ENCODE results near the gene SHB. TPM values are rescaled to one million over a fixed set of nuclear protein-coding genes. Genes with fewer than 3 reads are reported as not detected.

SHB gene
- total and polyA plus RNA-seq, 2 donors = 10.4 to 17.1 TPM

GRCh38 chr9:37921168-37921510 lies 147.9 kb downstream of the SHB start:
- no peak overlapping the region for H3K27ac ChIP-seq (ENCODE audit: low read depth)
- DNase-seq (ENCODE audit: extremely low spot score) = no peak
- WGBS = 88% methylated on average over 7 of the region's 7 CpGs

DNA sequence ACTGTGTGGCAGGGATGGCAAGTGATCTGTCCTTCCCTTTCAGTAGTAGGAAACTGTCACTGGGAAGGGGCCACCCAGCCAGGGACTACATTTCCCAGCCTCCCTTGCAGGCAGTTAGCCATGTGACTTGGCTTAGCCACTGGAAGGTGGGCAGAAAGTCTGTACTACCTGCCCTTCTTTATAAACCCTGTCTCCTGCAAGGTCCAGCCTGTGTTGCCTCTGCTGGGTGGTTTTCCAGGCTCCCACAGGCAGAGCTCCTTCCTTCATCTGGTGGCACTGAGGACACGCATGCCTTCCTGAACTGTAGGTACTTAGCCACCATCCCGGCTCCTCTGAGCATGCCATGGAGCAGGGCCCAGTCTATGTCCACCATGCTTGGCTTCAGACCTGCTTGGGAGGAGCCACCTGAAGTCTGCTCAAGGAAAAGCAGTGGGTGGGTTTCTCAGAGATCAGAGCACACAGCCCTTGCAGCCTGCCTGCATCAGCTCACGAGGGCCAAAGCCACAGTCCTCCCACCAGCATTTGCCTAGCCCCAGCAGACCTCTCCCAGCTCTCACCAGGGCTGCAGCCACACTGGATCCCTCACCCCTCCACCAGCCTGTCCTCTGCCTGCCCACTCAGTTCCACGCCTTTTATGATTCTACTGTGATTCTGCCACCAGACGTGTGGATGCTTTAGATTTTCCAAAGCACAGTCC lies 148.4 kb downstream of the SHB start:
- WGBS = 91% methylated on average over 5 of the region's 5 CpGs
- Histone ChIP-seq H3K4me1 (ENCODE audit: insufficient read depth) (no peaks in the 10 kb centered on the region), H3K36me3 (ENCODE audit: insufficient read depth) (no peaks in the 10 kb centered on the region), H3K27ac (ENCODE audit: low read depth) (no peak overlapping the region), H3K4me3 (ENCODE audit: low read depth, low read length) (no peak overlapping the region)
- DNase-seq (ENCODE audit: extremely low spot score) = no peak

More at GRCh38 chr9:37921168-37921510, 147.9 kb downstream of the SHB start:
- no peaks in the 10 kb centered on the region for H3K4me1 ChIP-seq (ENCODE audit: insufficient read depth)
- H3K36me3 ChIP-seq (ENCODE audit: insufficient read depth) = no peaks in the 10 kb centered on the region
- no peak overlapping the region for H3K4me3 ChIP-seq (ENCODE audit: low read depth, low read length)

GRCh38 chr9:37919956-37920335 lies 149.1 kb downstream of the SHB start:
- Histone ChIP-seq H3K36me3 (ENCODE audit: insufficient read depth) (no peaks in the 10 kb centered on the region), H3K4me3 (ENCODE audit: low read depth, low read length) (no peak overlapping the region), H3K27ac (ENCODE audit: low read depth) (no peak overlapping the region), H3K4me1 (ENCODE audit: insufficient read depth) (no peaks in the 10 kb centered on the region)
- no peak for DNase-seq (ENCODE audit: extremely low spot score)
- 84% methylated on average over 6 of the region's 6 CpGs for WGBS

DNA sequence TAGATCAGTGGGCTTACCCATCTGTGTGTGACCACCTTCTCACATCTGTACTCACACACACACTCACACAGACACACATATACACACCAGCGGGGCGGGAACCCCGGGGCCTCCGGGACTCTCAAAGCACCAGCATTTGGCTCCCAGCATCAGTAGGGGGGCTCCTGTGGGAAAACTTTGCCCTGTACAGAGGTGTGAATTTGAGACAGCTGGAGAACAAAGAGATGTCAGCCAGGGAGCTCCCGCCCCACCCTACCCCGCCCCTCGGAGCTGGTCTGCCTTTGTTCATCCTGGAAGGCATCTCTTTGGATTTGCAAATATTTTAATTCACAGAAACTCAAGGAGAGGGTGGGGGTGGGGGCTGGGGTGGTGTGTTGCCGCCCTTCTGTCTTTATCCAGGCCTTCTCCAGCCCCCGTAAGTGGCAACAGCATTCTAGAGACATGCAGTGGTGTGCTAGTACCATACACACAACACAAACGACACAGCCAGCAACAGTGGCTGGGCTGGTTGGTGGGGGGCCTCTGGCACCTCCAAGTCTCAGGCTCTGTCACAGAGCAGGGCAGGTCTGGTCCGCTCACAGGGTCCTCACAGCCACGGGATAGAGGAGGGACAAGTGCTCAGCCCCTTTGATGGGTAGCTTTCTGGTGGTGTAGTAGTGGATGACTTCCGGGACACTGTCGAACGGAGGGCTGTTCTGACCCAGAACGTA lies 149.6 kb downstream of the SHB start:
- Histone ChIP-seq H3K36me3 (ENCODE audit: insufficient read depth) (no peaks in the 10 kb centered on the region), H3K4me1 (ENCODE audit: insufficient read depth) (no peaks in the 10 kb centered on the region), H3K4me3 (ENCODE audit: low read depth, low read length) (no peak overlapping the region), H3K27ac (ENCODE audit: low read depth) (no peak overlapping the region)
- DNase-seq (ENCODE audit: extremely low spot score) = no peak
- WGBS = 79% methylated on average over 16 of the region's 16 CpGs

DNA sequence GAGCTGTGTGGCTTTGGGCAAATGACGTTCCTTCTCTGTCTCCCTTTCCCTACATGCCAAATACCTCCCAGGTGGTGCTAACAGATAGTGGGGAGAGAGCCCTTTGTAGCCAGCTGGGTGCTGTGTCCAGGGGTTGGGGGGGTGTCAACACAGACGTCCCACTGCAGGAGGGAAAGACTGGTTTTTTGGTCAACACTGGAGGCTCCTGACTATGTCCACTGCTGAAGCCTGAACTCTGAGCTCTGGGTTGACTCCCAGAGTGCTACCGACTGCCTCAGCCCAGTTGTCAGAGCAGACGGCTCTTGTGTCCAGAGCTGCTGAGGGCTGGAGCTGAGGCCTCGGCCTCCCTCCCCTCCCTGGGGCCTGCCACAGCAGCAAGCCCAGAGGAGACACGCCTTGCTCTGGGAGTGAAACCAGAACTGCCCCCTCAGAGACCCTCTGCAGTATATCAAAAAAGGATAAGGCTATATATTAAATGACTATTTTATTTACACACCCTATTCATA lies 150.3 kb downstream of the SHB start:
- no peak for DNase-seq (ENCODE audit: extremely low spot score)
- 73% methylated on average over 6 of the region's 6 CpGs for WGBS
- H3K27ac ChIP-seq (ENCODE audit: low read depth) = no peak overlapping the region
- H3K4me1 ChIP-seq (ENCODE audit: insufficient read depth) = no peaks in the 10 kb centered on the region
- H3K4me3 ChIP-seq (ENCODE audit: low read depth, low read length) = no peak overlapping the region
- H3K36me3 ChIP-seq (ENCODE audit: insufficient read depth) = no peaks in the 10 kb centered on the region

DNA sequence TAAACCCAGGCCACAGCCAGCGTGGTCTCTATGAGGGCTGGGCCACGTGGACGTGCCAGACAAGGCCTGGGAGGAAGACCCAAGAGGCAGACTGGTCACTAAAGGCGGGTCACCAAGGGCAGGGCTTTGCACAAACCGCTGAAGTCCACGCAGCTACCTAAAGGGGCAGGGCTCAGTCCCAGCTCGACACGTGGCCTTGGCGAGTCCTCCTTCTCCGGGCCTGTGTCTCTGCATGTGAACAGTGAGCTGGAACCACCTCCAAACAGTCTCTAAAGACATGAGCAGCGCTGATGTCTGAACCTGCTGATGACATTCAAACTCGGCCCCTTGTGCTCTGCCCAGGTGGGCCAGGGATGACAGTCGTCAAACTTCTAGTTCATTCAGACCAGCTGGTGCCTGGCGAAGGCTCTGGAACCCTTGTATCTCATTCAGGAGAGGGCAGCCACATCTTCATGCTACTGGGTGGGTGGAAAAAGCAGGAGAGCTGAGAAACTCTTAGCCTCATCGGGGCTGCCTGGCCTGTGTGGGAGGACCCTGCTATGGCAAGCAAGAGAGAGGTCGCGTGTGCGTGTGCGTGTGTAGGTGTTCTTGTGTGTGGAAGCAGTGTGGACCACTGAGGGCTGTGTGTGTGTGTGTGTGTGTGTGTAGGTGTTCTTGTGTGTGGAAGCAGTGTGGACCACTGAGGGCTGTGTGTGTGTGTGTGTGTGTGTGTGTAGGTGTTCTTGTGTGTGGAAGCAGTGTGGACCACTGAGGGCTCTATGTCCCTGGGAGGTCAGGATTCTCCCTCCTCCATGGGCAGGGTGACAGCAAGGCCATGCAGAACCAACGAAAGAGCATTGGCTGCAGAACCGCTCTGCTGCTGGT lies 151.0 kb downstream of the SHB start:
- WGBS = 76% methylated on average over 21 of the region's 21 CpGs
- no peaks in the 10 kb centered on the region for H3K36me3 ChIP-seq (ENCODE audit: insufficient read depth)
- DNase-seq (ENCODE audit: extremely low spot score) = no peak
- H3K4me1 ChIP-seq (ENCODE audit: insufficient read depth) = no peaks in the 10 kb centered on the region
- no peak overlapping the region for H3K4me3 ChIP-seq (ENCODE audit: low read depth, low read length)
- no peak overlapping the region for H3K27ac ChIP-seq (ENCODE audit: low read depth)

- H3K36me3 ChIP-seq (ENCODE audit: insufficient read depth) = no peaks in the 10 kb centered on the region
- no peak overlapping the region for H3K4me3 ChIP-seq (ENCODE audit: low read depth, low read length)
- no peak overlapping the region for H3K27ac ChIP-seq (ENCODE audit: low read depth)
- WGBS = 53% methylated on average over 8 of the region's 8 CpGs
- DNase-seq (ENCODE audit: extremely low spot score) = no peak
- no peaks in the 10 kb centered on the region for H3K4me1 ChIP-seq (ENCODE audit: insufficient read depth)
Observed at GRCh38 chr9:37917313-37917731, 151.7 kb downstream of the SHB start.

GRCh38 chr9:37916471-37917312 lies 152.3 kb downstream of the SHB start:
- DNase-seq (ENCODE audit: extremely low spot score) = no peak
- no peaks in the 10 kb centered on the region for H3K4me1 ChIP-seq (ENCODE audit: insufficient read depth)
- 74% methylated on average over 18 of the region's 18 CpGs for WGBS

GRCh38 chr9:37915911-37916470 lies 153.0 kb downstream of the SHB start:
- no peak overlapping the region for H3K4me3 ChIP-seq (ENCODE audit: low read depth, low read length)
- H3K27ac ChIP-seq (ENCODE audit: low read depth) = no peak overlapping the region
- no peak for DNase-seq (ENCODE audit: extremely low spot score)
- 87% methylated on average over 14 of the region's 14 CpGs for WGBS
- H3K4me1 ChIP-seq (ENCODE audit: insufficient read depth) = no peaks in the 10 kb centered on the region
- H3K36me3 ChIP-seq (ENCODE audit: insufficient read depth) = no peaks in the 10 kb centered on the region

More at GRCh38 chr9:37916471-37917312, 152.3 kb downstream of the SHB start:
- Histone ChIP-seq H3K36me3 (ENCODE audit: insufficient read depth) (no peaks in the 10 kb centered on the region), H3K4me3 (ENCODE audit: low read depth, low read length) (no peak overlapping the region), H3K27ac (ENCODE audit: low read depth) (no peak overlapping the region)

DNA sequence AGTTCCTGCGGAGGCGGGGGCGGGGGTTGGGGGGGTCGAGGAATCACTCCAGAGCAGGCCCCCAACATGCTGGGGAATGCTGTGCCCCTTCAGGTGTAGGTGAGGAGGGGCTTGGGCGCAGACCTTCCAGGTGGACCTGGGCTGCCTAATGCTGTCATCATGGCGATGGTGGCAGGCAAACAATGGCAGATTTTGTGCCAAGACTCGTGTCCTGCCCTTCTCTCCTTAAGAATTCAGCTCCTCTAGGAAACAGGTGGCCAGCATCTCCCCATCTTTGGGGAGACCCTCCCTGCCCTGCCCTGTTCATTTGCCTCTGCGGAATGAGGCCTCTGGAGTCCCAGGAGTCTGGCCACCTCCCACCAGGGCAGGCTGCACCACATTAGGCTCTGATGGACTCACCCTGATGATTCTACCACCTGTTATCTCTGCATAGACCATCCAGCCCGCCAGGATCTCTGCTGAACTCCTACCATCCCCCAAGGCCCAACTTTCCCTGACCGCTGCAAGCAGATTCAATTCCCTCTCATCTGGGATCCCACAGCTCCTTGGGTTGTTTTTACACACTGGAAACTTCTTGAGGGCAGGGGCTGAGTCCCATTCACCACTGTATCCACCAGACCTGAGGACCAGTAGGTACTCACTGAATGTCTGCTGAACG lies 154.2 kb downstream of the SHB start:
- 85% methylated on average over 11 of the region's 11 CpGs for WGBS
- no peaks in the 10 kb centered on the region for H3K36me3 ChIP-seq (ENCODE audit: insufficient read depth)
- no peak overlapping the region for H3K4me3 ChIP-seq (ENCODE audit: low read depth, low read length)
- no peak for DNase-seq (ENCODE audit: extremely low spot score)
- no peaks in the 10 kb centered on the region for H3K4me1 ChIP-seq (ENCODE audit: insufficient read depth)
- no peak overlapping the region for H3K27ac ChIP-seq (ENCODE audit: low read depth)

DNA sequence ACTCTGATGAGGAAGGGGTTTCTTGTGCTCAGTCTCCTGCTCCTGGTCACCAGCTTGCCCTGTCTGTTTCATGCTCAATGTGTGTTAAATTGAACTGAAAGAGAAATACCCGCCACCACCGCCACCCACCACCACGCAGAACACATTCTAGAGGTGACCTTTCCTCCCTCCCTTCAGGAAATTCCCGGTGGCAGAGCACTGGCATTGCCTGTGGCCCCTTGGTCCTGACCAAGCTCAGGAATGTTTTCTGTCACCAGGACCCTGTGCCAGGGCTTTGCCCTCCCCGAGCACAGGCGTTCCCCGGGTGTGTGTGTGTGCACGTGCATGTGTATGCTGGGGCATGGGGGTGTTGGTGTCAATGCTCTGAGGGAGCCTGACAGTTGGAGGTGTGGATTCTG lies 154.9 kb downstream of the SHB start:
- no peak overlapping the region for H3K27ac ChIP-seq (ENCODE audit: low read depth)
- 77% methylated on average over 8 of the region's 8 CpGs for WGBS
- H3K36me3 ChIP-seq (ENCODE audit: insufficient read depth) = no peaks in the 10 kb centered on the region
- DNase-seq (ENCODE audit: extremely low spot score) = no peak
- H3K4me3 ChIP-seq (ENCODE audit: low read depth, low read length) = no peak overlapping the region
- no peaks in the 10 kb centered on the region for H3K4me1 ChIP-seq (ENCODE audit: insufficient read depth)

DNA sequence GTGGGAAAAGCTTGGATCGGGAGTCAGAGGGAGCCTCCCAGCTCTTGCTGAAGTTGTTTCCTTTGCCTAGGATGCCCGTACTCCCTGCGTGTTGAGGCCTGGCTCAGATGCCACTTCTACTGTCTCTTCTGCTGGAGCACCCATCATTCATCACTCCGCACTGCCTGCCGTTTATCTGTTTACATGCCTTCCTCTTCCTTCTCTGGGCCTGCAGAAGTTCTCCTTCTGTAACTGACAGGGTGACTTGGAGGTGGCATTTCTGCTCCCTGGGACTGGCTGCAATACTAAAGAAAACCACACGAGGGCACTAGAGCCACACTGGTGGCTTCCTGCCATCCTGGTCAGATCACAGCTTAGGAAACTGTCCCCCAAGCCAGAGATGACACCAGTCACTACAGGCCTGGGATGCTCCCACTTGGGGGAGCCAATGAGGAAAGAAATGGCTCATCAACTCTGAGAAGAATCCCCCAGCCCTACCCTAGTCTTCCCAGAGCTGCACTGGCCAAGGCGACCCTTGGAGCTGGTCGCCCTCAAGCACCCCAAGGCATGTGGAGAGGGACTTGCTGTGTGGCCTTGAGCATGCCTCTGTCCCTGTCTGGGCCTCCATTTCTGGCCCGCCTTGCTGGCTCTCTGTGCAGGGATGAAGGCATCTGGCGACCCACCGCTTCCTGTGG lies 155.4 kb downstream of the SHB start:
- H3K4me1 ChIP-seq (ENCODE audit: insufficient read depth) = no peaks in the 10 kb centered on the region
- peak; percentile 59 for DNase-seq (ENCODE audit: extremely low spot score)
- H3K36me3 ChIP-seq (ENCODE audit: insufficient read depth) = no peaks in the 10 kb centered on the region
- H3K27ac ChIP-seq (ENCODE audit: low read depth) = no peak overlapping the region
- 52% methylated on average over 11 of the region's 11 CpGs for WGBS
- no peak overlapping the region for H3K4me3 ChIP-seq (ENCODE audit: low read depth, low read length)

Measured in urinary bladder (tissue), 4 donors.